Astrocyte (in vitro differentiated cells and primary cell): ENCODE results near the gene CLEC6A. TPM values are rescaled to one million over a fixed set of nuclear protein-coding genes. Genes with fewer than 3 reads are reported as not detected.

ENCODE experiments used
- DNase-seq: peaks from one replicate; pipeline ENCODE4 v3.0.0-alpha.2; 2010; ENCODE audit warnings: low read depth
- FAIRE-seq: peaks from 2 replicates; lab custom pipeline; 2011; peaks lifted over from hg19 to GRCh38; lab: Jason Lieb, UNC
- H2AFZ ChIP-seq: 2 replicates; pipeline ENCODE4 v1.6.0; 2012; ENCODE audit warnings: low read depth, low read length, inconsistent platforms
- H3K27ac ChIP-seq: 2 replicates; pipeline ENCODE4 v1.5.1; 2011; ENCODE audit warnings: low read depth, low read length, inconsistent platforms
- H3K27me3 ChIP-seq: 2 replicates; pipeline ENCODE4 v1.6.0; 2011; ENCODE audit warnings: low read length, inconsistent platforms; ENCODE audit not compliant: insufficient read depth
- H3K36me3 ChIP-seq: 2 replicates; pipeline ENCODE4 v1.5.1; 2011; ENCODE audit warnings: low read length, inconsistent platforms; ENCODE audit not compliant: insufficient read depth
- H3K4me1 ChIP-seq: 2 replicates; pipeline ENCODE4 v1.5.1; 2011; ENCODE audit warnings: low read length, inconsistent platforms; ENCODE audit not compliant: insufficient read depth
- H3K4me2 ChIP-seq: 2 replicates; pipeline ENCODE4 v1.6.0; 2012; ENCODE audit warnings: low read length, inconsistent platforms
- H3K4me3 ChIP-seq: 2 replicates; pipeline ENCODE4 v1.5.1; 2011; ENCODE audit warnings: low read depth, mild to moderate bottlenecking, low read length, inconsistent platforms; ENCODE audit not compliant: insufficient read depth
- H3K79me2 ChIP-seq: 2 replicates; pipeline ENCODE4 v1.6.0; 2012; ENCODE audit warnings: mild to moderate bottlenecking, low read length, inconsistent platforms; ENCODE audit not compliant: insufficient read depth
- H3K9ac ChIP-seq: 2 replicates; pipeline ENCODE4 v1.6.0; 2012; ENCODE audit warnings: mild to moderate bottlenecking, low read length, inconsistent platforms
- H3K9me3 ChIP-seq: 2 replicates; pipeline ENCODE4 v1.5.1; 2012; ENCODE audit warnings: low read depth, mild to moderate bottlenecking, low read length, inconsistent platforms; ENCODE audit not compliant: insufficient read depth
- H4K20me1 ChIP-seq: 2 replicates; pipeline ENCODE4 v1.6.0; 2012; ENCODE audit warnings: low read length, inconsistent platforms; ENCODE audit not compliant: insufficient read depth
- H3K27ac Mint-ChIP-seq: one replicate; pipeline ENCODE4 v1.8.0; 2021; ENCODE audit warnings: mild to moderate bottlenecking, mixed read lengths; ENCODE audit not compliant: unreplicated experiment
- H3K27me3 Mint-ChIP-seq: one replicate; pipeline ENCODE4 v1.8.0; 2021; ENCODE audit warnings: low read depth, mixed read lengths; ENCODE audit not compliant: unreplicated experiment
- H3K36me3 Mint-ChIP-seq: one replicate; pipeline ENCODE4 v1.8.0; 2021; ENCODE audit warnings: low read depth, mixed read lengths; ENCODE audit not compliant: unreplicated experiment
- H3K4me1 Mint-ChIP-seq: one replicate; pipeline ENCODE4 v1.8.0; 2021; ENCODE audit warnings: low read depth, mixed read lengths; ENCODE audit not compliant: unreplicated experiment
- H3K4me3 Mint-ChIP-seq: one replicate; pipeline ENCODE4 v1.8.0; 2021; ENCODE audit warnings: mild to moderate bottlenecking, moderate library complexity, mixed read lengths; ENCODE audit not compliant: unreplicated experiment
- H3K9me3 Mint-ChIP-seq: one replicate; pipeline ENCODE4 v1.8.0; 2021; ENCODE audit warnings: mild to moderate bottlenecking, mixed read lengths; ENCODE audit not compliant: unreplicated experiment
- EZH2 ChIP-seq: IDR thresholded peaks from 2 replicates; pipeline ENCODE4 v1.6.1; 2012; ENCODE audit warnings: mild to moderate bottlenecking, low read length, inconsistent platforms; ENCODE audit not compliant: insufficient read depth
- total RNA-seq: library from RNA; stranded (reverse); gene quantifications from 2 replicates; pipeline ENCODE4 v1.2.1, GENCODE V29; 2021
- TF ChIP-seq, protein P1 (sequence below): IDR thresholded peaks from 2 replicates; pipeline ENCODE4 v1.5.1; 2011; ENCODE audit warnings: low read depth, mild to moderate bottlenecking, inconsistent platforms, low read length, moderate library complexity; ENCODE audit not compliant: insufficient read depth

Gene CLEC6A
- total RNA-seq, 1 donor from 2014 or later, result not detected

DNA sequence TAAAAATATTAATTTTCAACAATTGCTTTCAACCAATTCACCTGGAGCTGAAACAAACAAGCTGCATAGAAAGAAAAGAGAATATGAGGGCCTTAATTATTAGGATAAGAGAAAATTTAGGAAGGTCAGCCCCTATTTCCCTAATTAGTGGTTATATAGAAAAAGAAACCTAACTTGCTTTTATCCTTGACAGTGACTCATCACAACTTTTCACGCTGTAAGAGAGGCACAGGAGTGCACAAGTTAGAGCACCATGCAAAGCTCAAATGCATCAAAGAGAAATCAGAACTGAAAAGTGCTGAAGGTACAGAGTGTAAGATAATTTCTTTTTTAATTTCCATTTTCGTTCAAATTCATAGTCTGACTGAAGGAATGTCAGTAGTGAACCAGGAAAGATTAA, 62.2 kb downstream of the CLEC6A start:
- FAIRE-seq (no peak), DNase-seq (no peak)
- no peaks in the 10 kb centered on the region for H3K79me2 ChIP-seq
- H3K9me3 ChIP-seq, result no peaks in the 10 kb centered on the region
- Mint-ChIP-seq H3K9me3 (no peaks in the 10 kb centered on the region), H3K36me3 (no peaks in the 10 kb centered on the region), H3K4me3 (no peak overlapping the region), H3K27ac (no peak overlapping the region), H3K4me1 (no peaks in the 10 kb centered on the region), H3K27me3 (no peaks in the 10 kb centered on the region)
- no peak for TF ChIP-seq EZH2
- TF ChIP-seq, protein P1, sequence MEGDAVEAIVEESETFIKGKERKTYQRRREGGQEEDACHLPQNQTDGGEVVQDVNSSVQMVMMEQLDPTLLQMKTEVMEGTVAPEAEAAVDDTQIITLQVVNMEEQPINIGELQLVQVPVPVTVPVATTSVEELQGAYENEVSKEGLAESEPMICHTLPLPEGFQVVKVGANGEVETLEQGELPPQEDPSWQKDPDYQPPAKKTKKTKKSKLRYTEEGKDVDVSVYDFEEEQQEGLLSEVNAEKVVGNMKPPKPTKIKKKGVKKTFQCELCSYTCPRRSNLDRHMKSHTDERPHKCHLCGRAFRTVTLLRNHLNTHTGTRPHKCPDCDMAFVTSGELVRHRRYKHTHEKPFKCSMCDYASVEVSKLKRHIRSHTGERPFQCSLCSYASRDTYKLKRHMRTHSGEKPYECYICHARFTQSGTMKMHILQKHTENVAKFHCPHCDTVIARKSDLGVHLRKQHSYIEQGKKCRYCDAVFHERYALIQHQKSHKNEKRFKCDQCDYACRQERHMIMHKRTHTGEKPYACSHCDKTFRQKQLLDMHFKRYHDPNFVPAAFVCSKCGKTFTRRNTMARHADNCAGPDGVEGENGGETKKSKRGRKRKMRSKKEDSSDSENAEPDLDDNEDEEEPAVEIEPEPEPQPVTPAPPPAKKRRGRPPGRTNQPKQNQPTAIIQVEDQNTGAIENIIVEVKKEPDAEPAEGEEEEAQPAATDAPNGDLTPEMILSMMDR, result no peak
- H3K4me2 ChIP-seq, result no peak overlapping the region
- H2AFZ ChIP-seq, result no peak overlapping the region
- no peaks in the 10 kb centered on the region for H3K27me3 ChIP-seq
- no peaks in the 10 kb centered on the region for H4K20me1 ChIP-seq
- H3K4me1 ChIP-seq, result no peaks in the 10 kb centered on the region
- no peak overlapping the region for H3K9ac ChIP-seq
- H3K27ac ChIP-seq, result no peak overlapping the region
- no peaks in the 10 kb centered on the region for H3K36me3 ChIP-seq
- H3K4me3 ChIP-seq, result no peak overlapping the region

DNA sequence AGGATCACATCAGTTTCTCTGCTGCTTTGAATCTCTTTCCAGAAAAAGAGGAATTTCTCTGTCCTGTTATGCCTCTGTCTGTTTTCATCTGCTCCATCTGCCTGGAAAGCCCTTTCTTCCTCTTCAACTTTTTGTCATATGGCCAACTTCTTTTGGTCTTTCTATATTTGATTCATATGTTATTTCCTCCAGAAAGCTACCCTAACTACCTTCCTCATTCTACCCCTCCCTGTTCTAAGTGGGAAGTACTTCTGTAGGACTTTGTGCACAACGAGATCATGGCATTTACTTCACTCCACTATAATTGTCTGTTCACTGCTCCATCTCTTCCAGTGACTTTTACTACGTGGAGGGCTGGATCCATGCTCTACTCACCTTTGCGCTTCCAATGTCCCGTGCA, 63.4 kb downstream of the CLEC6A start:
- no peaks in the 10 kb centered on the region for H3K4me1 Mint-ChIP-seq
- no peaks in the 10 kb centered on the region for H3K27me3 ChIP-seq
- H3K27ac ChIP-seq, result no peak overlapping the region
- H3K79me2 ChIP-seq, result no peaks in the 10 kb centered on the region
- no peaks in the 10 kb centered on the region for H4K20me1 ChIP-seq
- H3K4me3 ChIP-seq, result no peak overlapping the region
- no peaks in the 10 kb centered on the region for H3K9me3 Mint-ChIP-seq
- H3K27me3 Mint-ChIP-seq, result no peaks in the 10 kb centered on the region
- H3K9me3 ChIP-seq, result no peaks in the 10 kb centered on the region
- H3K4me1 ChIP-seq, result no peaks in the 10 kb centered on the region
- H3K4me2 ChIP-seq, result no peak overlapping the region
- no peak overlapping the region for H3K9ac ChIP-seq
- no peaks in the 10 kb centered on the region for H3K36me3 Mint-ChIP-seq
- no peaks in the 10 kb centered on the region for H3K36me3 ChIP-seq
- no peak overlapping the region for H3K27ac Mint-ChIP-seq
- H2AFZ ChIP-seq, result no peak overlapping the region
- H3K4me3 Mint-ChIP-seq, result no peak overlapping the region
- TF ChIP-seq EZH2, result no peak
- TF ChIP-seq, protein P1, result no peak
- DNase-seq, result no peak
- no peak for FAIRE-seq

DNA sequence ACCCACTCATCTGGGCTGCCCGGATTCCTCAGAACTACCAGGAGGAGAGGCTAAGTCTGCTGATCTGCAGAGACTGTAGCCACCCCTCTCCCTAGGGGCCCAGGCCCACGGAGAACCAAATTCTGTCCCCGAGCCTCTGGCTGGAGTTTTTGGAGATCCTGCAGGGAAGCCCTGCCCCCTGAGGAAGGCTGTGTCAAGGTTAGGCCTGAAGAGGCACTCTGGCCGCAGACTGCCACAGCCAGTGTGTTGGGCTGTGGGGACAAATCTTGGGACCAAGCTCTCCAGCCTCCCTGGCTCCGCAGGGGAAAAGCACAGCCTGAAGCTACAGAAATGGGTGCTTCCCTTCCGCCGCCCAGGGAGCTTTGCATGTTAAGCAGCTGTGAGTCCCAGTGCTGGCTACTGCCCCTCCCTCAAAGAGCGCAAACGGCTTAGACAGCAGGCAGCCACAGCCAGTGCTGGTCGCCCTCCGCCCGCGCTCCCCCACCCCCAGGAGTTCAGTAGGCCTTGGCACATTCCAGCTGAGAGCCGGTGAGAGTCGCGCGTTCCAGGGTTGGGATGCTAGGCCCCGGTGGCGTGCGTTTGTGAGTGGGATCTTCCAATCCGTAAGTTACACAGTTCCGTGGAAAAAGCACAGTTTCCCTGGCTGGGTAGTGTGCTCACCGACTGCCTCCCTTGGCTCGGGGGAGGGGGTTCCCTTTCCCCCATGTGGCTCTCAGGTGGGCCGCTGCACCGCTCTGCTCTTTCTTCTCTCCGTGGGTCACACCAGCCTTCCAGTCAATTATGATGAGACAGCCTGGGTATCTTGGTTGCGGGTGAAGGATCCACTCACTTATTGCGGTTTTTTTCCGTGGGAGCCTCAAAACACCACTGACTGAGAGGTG, 71.7 kb downstream of the CLEC6A start:
- Mint-ChIP-seq H3K27me3 (no peaks in the 10 kb centered on the region), H3K27ac (no peak overlapping the region), H3K4me1 (no peaks in the 10 kb centered on the region), H3K9me3 (peaks cover 9% of the 10 kb centered on the region), H3K36me3 (no peaks in the 10 kb centered on the region), H3K4me3 (no peak overlapping the region)
- no peak overlapping the region for H3K9ac ChIP-seq
- no peak for TF ChIP-seq EZH2
- TF ChIP-seq, protein P1, result no peak
- no peak for FAIRE-seq
- no peaks in the 10 kb centered on the region for H3K36me3 ChIP-seq
- no peaks in the 10 kb centered on the region for H3K79me2 ChIP-seq
- H3K4me1 ChIP-seq, result no peaks in the 10 kb centered on the region
- no peak overlapping the region for H3K4me3 ChIP-seq
- H2AFZ ChIP-seq, result no peak overlapping the region
- no peak overlapping the region for H3K4me2 ChIP-seq
- DNase-seq, result no peak
- no peaks in the 10 kb centered on the region for H3K27me3 ChIP-seq
- no peaks in the 10 kb centered on the region for H4K20me1 ChIP-seq
- no peak overlapping the region for H3K27ac ChIP-seq
- H3K9me3 ChIP-seq, result no peaks in the 10 kb centered on the region
